HG03025 (cell line): ENCODE data around the gene SMIM14.
"Not testable (repeated sequence)": the region's sequence is repeated elsewhere in the genome, so short reads cannot be mapped to it uniquely, and the experiment has no call there.

Experiments
- ATAC-seq: cut with Tn5 transposase; IDR thresholded peaks from one replicate; pipeline ENCODE4 v1.9.1; 2021; ENCODE audit warnings: mild to moderate bottlenecking, moderate library complexity; ENCODE audit not compliant: unreplicated experiment, low FRiP score

Gene SMIM14

DNA sequence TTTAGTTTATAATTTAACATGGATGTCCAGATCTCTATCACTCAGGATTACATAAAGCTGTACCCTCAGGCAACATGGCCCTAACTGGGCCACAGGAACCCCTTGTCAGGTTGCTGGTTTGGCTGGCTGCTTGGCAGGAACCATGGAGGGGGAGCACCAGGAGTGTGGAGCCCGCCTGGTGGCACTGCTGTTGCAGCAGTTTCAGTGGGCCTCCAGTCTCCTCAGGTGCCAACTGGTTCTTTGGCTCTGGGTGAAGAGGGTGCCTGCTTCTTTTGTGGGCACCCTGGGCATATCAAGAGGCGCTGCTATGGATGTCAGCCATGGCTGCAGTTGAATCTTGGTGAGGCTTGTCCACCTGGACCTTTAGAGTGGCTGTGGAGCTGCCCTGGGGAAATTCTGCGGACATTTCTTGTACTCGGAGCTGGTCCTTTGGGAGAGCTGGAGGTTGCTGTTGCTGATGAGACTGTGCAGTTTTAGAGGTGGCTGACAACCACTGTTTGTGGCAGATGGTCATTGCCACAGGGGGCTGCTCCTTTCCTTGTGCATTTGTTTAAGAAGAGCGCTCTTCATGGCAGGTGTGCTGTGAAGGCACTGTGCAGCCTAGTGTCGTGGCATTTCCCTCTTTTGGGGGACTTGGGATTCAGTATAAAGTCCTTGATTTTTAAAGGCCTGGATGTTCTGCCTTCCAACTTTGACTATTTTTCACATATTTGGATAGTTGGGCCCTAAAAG lies 10.3 kb upstream of the SMIM14 start:
- no peak for ATAC-seq

DNA sequence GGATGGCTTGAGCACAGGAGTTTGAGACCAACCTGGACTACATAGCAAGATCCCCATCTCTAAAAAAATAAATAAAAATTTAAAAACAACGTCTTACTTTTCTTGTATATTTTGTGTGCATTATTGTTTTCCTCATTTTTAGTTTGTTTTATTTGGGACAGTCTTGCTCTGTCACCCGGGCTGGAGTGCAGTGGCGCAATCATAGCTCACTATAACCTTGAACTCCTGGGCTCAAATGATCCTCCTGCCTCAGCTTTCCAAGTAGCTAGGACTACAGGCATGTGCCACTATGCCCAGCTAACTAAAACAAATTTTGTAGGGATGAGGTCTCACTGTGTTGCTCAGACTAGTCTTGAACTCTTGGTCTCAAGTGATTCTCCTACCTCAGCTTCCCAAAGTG lies 9.5 kb upstream of the SMIM14 start:
- ATAC-seq = no peak

DNA sequence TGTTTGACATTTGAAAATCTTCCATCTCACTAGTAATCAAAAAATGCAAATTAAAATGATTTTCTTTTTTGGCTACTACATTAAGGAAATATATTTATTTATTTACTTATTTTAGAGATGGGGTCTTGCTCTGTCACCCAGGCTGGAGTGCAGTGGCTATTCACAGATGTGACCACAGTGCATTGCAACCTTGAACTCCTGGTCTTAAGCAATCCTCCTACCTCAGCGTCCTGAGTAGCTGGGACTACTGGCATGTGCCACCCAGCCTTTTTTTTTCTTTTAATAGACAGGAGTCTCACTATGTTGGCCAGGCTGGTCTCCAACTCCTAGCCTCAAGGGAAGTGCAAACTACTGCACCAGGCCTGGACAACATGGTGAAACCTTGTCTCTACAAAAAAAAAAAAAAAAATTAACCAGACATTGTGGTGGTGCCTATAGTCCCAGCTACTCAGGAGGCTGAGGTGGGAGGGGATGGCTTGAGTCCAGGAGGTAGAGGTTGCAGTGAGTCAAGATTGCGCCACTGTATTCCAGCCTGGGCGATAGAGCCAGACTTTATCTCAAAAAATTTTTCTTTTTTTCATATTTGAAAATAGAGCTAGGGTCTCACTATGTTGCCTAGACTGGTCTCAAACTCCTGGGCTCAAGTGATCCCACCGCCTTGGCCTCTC lies 4.4 kb upstream of the SMIM14 start:
- ATAC-seq = no peak

- ATAC-seq = no peak
Measured at GRCh38 chr4:39641451-39641850, 2.8 kb upstream of the SMIM14 start.

DNA sequence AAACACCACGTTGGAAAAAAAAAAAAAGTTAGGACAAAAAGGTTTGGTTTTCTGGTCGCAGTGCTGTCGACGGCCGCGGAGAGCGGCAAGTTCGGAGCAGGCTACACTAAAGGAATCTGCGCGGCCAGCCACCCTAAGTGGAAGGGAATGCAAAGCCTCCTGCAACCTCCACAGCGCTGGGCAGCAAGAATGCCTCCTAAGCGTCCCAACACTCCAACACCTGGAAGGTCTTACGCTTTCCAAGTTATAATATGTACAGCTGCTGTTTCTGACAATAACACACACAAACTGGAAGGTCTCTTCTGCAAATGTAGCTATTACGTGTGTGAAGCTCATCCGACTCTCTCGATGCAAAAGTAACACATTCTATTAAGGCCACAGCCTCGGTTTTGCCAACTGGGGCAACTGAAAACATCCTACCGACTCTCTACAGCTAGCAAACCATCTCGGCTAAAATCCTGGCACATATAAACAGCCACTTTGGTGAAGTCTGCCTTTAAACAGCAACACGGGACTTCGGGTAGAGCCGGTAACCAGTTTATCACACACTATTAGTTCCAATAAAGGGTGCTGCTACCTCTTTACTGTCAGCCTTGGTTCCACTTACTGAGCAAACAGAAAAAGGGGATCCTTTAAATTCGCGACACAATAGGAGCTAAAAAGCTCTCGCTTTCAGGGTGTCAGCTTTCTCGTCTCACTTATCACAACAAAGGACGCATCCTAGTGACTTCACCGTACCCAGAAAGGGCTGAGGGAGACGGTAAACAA lies 895 bp downstream of the SMIM14 start:
- peak; percentile 27 for ATAC-seq

DNA sequence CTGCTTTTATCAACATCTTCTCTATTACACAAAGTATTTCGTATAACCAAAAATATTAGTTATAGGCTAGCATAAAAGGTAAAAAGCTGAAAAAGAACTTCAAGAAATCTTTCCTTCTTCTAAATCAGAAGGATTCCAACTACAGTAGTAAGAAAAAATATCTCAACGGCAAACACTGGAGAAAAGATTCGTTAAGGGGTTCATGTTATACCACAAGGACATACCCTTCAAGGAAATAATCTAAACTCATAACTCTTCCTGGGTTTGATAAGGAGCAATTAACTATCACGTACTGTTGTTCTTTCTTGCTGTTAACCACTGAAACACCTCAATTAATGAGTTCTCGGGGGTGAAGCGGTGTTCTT lies 1.5 kb downstream of the SMIM14 start:
- ATAC-seq = no peak

GRCh38 chr4:39636531-39637184 lies 2.0 kb downstream of the SMIM14 start:
- no peak for ATAC-seq

GRCh38 chr4:39635023-39635422 lies 3.6 kb downstream of the SMIM14 start:
- no peak for ATAC-seq

GRCh38 chr4:39631700-39632079 lies 7.0 kb downstream of the SMIM14 start:
- ATAC-seq = peak; percentile 57

DNA sequence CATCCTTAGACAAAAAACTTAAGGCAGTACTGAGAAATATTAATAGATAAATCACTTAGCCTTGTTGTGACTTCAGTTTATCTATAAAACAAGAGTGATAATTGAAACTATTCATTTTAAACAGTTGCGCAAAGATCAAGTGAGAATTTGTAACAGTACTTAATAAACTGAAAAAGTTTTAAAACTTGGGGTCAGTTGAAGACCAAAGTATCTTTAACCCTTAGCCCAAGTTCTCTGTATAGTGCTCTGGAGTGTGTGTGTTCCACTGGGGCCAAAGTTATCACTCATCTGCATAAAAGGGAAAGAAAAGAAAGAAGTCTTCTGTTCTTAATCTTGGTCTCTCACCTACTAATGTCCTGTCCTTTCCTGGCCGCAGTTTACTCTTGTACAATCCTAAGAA lies 11.3 kb downstream of the SMIM14 start:
- no peak for ATAC-seq

DNA sequence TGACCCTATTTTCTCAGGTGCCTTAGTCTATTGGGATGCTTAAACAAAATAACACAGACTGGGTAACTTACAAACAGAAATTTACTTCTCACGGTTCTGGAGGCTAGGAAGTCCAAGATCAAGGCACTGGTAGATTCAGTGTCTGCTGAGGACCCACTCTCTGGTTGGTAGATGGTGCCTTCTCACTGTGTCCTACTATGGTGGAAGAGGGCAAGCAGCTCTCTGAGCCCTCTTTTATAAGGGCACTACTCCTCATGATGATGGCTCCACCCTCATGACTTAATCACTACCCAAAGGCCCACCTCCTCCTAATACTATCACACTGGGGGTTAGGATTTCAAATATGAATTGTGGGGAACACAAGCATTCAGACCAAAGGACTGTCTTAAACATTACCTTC lies 11.8 kb downstream of the SMIM14 start:
- ATAC-seq = no peak

- peak; percentile 70 for ATAC-seq
Measured at GRCh38 chr4:39626261-39626660, 12.4 kb downstream of the SMIM14 start.

DNA sequence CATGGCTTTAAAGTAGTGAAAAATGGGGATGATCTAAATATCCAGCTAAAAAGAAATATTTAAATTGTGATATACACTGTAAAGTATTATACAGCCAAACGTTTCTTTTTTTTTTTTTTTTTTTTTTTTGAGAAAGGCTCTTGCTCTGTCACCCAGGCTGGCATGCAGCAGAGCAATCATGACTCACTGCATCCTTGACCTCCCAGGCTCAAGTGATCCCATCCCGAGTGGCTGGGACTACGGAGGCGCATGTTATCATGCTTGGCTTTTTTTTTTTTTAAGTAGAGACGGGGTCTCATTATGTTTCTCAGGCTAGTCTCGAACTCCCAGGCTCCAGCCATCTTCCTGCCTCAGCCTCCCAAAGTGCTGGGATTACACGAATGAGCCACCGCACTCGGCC lies 17.1 kb downstream of the SMIM14 start:
- no peak for ATAC-seq

DNA sequence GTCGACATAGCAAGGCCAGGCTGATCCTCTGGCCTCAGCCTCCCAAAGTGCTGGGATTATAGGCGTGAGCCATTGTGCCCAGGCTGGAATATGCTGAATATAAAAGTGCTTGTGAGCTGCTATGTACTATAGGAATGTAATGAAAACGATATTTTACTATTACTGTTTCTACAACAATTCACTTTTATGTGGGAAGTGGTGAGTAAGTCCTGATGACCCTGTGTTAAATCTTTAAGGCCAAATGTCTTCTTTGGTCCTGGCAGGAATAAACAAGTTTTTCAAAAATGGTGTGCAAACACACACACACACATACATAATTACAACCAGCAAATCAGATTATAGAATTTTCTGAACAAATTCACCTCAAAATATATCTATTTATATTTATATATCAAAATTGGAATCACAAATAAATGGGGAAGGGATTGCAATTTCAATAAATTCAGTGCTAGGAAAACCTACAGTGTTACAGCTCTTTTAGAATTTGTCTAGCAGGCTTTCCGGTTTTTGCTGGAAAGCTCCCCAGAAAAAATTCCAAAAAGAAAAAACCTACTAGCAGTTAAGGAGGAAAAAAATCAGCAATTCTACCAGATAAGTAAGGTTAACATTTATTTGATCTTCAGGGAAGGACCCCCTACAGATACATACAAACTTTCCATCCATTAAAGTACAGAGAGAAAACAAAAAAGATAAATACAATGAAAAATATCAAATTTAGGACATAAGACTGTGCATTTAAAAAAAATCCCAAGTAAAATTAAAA lies 17.9 kb downstream of the SMIM14 start:
- no peak for ATAC-seq

DNA sequence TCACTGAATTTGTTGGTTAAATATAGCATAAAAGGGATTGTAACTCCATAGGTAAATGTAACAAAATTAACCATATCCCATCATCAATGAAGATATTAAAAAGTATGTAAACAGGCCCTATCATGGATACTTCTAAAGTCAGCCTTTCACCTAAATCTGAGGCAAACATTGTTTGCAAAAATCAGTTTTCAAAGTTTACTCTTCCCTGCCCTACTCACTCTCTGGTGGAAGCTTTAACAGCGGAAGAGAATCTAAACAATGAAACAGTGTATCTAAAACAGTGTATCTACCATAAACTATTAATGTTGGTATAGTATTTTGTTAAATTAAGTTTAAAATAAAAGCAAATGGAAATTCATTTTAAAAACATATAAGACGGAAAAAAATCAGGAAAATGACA lies 21.1 kb downstream of the SMIM14 start:
- ATAC-seq = no peak

DNA sequence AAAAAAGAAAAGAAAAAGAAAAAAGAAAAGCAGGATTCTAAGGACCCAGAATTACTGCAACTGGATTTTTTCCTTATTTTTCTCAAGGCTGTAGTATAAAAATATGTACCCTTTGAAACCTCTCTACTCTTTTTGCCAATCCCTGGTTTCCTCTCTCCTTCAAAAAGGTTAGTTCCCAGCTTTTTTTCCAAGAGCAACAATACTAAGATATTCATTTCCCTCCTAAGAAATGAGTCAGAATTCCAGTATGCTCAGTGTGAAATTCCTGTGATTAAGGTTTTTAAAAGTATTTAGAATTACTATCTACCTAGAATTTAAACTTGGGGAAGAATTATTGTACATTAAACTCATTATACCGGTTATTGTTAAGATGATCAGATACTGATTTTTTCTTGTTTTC lies 22.0 kb downstream of the SMIM14 start:
- ATAC-seq = no peak

DNA sequence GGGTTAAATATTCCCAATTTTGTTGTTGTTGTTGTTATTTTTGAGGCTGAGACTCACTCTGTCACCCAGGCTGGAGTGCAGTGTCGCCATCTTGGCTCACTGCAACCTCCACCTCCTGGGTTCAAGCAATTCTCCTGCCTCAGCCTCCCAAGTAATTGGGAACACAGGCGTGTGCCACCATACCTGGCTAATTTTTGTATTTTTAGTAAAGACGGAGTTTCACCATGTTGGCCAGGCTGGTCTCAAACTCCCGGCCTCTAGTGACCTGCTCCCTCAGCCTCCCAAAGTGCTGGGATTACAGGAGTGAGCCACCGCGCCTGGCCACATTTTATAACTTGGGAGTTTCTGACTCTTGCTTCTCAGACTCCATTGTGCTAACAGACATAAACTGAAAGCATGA lies 22.6 kb downstream of the SMIM14 start:
- ATAC-seq = not testable (repeated sequence)

GRCh38 chr4:39614487-39615162 lies 24.0 kb downstream of the SMIM14 start:
- no peak for ATAC-seq

GRCh38 chr4:39613093-39613656 lies 25.5 kb downstream of the SMIM14 start:
- no peak for ATAC-seq
